GM18907 (cell line): ENCODE results near the gene ANKRD18B.
"Not testable (repeated sequence)": the region's sequence is repeated elsewhere in the genome, so short reads cannot be mapped to it uniquely, and the experiment has no call there.

Source experiments
- ATAC-seq: cut with Tn5 transposase; IDR thresholded peaks from one replicate; pipeline ENCODE4 v1.9.1; 2021; ENCODE audit warnings: mild to moderate bottlenecking, moderate library complexity; ENCODE audit not compliant: unreplicated experiment

ANKRD18B gene

DNA sequence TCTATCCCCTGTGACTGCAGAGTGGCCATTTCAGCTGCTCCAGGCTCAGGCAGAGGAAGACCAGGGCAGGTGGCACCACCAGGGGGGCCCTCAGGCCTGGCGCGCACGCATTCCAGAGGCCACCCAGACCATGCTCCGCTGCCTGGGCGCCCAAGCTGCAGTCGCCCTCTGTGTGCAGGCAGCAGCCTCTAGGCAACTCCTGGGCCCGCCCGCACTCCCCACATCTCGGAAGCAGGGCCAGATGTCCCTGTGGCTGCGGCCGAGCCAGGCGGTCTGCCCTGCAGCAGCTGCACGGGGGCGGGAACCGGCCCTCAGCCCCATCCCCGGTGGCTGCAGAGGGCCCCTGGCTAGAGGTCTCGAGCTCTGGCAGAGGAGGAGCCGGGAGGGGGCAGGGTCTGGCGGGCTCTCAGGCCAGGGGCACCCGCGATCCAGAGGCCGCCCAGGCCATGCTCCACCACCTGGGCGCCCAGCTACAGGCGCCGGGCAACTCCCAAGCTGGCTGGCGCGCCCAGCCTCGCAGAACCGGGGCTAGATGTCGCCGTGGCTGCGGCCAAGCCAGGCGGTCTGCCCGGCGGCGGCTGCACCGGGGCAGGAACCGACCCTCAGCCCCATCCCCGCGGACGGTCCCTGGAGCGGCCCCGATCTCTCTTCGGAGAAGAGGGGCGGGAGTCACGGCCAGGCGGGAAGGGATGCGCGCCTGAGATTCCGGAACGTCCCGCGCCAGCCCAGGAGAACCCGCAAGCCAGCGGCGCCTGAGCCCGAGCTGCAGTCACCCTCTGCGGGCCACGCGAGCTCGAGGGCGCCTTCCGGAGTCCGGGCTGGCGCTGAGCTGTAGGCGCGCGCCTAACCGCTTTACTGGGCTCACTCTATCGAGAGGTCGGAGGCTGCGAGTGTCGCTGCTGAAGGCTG is at the start of gene ANKRD18B:
Gene ANKRD18B (plus strand): TSS at position 855 of the 909 bp plus-strand sequence. CDS start 239 bp downstream, outside the sequence.
- ATAC-seq = not testable (repeated sequence)

DNA sequence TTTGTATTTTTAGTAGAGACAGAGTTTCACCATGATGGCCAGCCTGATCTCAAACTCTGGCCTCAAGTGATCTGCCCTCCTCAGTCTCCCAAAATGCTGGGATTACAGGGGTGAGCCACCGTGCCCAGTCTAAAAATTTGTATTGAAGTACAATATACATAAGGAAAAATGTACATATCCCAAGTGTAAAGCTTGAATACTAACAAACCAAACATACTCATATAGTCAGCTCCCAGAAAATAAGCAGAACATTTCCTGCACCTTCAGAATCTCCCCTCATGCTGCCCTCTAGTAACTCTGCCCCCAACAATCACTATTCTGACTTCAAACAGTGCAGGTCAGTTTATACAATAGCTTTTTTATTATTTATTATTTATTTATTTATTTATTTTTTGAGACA is 48.7 kb upstream of the ANKRD18B start:
- ATAC-seq = no peak

DNA sequence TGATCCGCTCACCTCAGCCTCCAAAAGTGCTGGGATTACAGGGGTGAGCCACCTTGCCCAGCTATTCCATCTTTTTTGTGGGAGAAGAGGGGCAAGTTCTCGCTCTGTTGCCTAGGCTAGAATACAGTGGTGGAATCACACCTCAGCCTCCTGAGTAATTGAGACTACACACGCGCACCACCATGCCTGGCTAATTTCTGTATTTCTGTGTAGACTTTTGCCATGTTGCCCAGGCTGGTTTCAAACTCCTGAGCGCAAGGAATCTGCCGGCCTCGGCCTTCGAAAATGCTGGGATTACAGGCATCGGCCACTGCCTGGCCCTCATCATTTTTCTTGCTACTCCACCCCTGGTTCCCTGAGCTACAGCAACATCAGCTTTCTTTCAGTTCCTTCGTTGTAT is 47.5 kb upstream of the ANKRD18B start:
- ATAC-seq = no peak

GRCh38 chr9:33480106-33480505 is 43.9 kb upstream of the ANKRD18B start:
- ATAC-seq = no peak

DNA sequence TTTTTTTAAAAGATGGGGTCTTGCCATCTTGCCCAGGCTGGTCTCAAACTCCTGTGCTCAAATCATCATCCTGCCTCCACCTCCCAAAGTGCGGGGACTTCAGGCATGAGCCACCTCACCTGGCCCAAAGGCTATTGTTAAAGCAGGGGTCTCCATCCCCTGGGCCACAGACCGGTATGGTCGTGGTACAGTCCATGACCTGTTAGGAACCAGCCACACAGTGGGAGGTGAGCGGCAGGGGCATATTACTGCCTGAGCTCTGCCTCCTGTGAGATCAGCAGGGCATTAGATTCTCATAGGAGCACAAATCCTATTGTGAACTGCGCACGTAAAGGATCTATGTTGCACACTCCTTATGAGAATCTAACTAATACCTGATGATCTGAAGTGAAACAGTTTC is 43.1 kb upstream of the ANKRD18B start:
- ATAC-seq = no peak

- ATAC-seq = not testable (repeated sequence)
These were observed 38.7 kb upstream of the ANKRD18B start for GRCh38 chr9:33485312-33485711.

GRCh38 chr9:33489066-33489465 is 35.0 kb upstream of the ANKRD18B start:
- ATAC-seq = no peak

DNA sequence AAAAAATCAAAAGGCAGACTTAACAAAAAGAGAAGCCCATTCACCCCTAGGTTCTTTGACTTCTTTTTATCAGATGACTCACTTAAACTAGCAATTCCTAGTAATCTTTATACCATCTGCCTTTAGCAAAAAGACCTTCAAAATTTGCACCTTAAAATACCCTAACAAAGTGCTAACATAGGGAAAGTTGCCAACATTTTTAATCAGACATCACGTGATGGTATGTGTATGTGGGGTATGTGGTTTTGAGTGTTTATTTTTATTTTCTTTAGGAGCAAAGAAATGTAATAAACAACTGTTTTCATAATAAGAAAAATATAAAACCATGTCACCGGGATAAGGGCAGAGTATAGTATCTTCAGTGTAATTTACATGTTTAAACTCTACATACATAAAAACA is 30.2 kb upstream of the ANKRD18B start:
- not testable (repeated sequence) for ATAC-seq

DNA sequence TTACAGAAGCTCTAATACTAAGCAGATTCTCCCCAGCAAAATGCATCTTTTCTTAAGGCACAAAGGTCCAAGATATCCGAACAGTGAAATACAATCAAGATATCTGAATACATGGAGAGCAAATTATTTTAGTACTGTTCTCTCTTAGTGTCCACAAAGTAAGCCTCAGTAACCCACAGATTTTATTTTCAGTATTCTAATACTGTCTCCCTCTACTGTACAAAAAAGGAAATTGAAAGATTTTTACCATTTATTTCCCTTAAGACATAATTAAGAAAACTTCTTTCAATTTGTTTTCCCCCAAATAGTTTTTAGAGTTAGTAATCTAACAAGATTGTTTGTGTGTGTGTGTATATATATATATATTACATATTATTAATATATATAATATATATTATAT is 25.7 kb upstream of the ANKRD18B start:
- ATAC-seq = no peak

DNA sequence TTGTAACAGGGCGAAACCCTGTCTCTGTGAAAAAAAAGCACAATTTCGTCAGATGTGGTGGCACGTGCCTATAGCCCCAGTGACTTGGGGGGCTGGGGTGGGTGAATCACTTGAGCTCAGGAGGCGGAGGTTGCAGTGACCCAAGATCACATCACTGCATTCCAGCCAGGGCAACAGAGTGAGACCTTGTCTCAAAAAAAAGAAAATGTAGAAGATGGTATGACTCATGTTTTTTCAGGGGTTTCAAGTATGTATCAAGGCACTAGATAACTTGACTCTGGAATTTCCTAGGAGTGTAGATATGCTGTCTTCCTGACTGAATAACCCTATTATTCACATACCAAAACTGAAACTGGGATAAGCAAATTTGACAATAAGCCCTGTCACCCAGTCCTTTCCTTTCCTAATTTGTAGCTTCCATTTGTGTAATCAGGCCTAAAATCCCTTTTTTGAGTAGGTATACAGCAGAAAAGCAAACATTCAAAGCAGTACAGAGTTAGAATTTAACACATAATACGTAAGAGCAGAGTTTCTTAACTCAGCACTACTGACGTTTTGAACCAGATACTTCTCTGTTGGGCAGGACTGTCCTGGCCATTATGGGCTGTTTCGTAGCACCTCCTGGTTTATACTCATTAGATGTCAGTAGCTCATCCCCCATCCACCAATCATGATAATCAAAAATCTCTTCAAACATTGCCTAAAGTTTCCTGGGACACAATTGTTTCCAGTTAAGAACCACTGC is 17.3 kb upstream of the ANKRD18B start:
- ATAC-seq = no peak

DNA sequence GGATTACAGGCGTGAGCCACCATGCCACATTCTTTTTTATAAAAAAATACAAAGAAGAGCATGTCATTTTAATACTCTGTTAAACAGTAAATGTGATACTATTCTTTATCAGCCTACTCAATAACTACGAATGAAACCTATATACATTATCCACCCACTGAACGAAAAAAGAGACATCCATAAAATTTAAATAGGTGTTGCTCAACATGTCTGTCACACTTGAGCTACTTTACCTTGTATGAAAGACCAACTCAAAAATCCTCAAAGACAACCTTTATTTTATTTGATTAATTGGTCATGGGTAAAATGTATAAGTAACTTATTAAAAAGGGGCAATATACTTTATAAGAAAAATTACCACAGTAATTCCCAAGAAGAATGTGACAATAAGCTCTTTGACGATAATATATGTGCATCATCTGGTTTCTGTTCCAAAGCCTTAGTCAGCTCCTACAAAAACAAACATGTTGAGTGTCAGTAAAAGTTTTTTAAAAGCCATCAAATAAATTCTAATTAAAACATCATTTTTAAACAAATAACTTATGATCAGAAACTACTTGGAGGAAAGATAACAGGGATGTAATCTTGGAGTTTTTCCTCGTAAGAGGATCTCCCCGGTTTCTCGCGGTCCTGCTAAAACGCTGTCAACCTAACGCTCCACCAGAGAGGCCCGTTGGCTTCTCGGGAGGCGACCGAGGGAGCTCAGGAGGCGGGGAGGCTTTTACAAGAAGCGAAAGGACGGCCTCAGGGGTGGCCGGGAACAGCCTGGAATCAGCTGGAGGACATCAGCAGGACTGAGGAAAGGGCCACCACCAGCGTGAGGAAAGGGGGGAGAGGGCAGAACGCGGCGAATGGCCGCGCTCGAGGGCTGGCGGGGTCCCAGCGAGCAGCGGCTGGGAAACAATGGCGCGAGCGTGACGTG is 13.5 kb upstream of the ANKRD18B start:
- no peak for ATAC-seq

DNA sequence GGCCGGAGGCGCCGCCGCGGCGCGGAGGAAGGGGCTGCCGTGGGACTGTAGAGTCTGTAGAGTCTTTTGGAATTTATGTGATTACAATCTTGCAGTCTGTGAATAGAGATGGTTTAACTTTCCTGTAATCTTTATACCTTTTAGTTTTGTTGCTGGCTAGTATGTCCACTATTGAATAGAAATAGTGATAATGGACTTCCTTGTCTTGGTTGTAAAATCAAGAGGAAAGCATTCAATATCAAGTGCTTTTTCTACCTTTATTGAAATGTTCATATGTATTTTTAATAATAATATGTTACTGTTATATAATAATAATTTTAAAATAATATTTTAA is 12.9 kb upstream of the ANKRD18B start:
- not testable (repeated sequence) for ATAC-seq

DNA sequence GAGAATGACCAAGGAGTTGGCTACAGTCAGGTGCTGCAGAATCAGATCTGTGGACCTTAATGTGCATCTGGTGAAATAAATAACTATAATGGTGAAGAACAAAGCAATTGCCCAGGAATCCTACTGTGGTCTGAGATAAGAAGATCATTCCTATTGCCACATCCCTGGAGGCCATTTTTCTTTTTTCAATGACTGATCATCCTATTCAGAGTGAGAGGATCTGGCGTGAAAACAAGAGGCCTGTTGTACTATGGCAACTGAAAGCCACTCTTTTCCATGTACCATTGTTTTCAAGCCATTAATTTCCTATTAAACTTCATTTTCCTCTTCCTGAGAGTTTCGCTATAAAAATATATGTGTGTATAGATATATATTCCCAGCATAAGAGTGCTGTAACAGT is 11.5 kb upstream of the ANKRD18B start:
- not testable (repeated sequence) for ATAC-seq

DNA sequence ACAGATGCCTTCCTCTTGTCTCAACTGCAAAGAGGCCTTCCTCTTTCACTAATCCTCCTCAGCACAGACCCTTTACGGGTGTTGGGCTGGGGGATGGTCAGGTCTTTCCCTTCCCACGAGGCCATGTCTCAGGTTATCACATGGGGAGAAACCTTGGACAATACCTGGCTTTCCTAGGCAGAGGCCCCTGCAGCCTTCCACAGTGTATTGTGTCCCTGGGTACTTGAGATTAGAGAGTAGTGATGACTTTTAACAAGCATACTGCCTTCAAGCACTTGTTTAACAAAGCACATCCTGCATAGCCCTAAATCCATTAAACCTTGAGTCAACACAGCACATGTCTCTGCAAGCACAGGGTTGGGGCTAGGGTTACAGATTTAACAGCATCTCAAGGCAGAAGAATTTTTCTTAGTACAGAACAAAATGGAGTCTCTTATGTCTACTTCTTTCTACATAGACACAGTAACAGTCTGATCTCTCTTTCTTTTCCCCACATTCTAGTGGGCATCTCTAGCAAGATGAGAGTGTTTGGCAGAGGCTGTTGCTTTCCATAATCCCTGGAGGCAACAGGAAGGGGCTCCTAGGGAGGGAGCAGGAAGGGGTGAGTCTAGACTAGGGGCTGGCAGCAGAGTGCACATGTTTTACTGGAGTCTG is 8.6 kb upstream of the ANKRD18B start:
- ATAC-seq = not testable (repeated sequence)

DNA sequence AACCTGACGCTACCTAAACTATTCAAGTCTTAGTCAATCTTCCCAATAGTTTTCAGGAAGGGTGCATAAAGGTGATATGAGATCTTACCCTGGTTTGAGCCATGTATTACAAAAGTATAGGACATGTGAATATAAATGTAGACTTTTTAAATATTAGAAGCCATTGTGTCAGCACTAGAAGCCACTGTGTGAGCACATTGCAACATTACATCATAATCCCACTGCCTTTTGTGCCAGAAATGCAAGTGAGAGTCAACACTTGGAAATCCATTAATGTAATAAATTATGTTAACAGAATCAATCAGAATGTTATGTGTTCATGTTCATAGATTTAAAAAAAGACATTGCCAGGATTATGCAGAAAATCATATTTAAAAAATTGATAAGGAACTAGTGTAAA is 7.7 kb upstream of the ANKRD18B start:
- not testable (repeated sequence) for ATAC-seq

DNA sequence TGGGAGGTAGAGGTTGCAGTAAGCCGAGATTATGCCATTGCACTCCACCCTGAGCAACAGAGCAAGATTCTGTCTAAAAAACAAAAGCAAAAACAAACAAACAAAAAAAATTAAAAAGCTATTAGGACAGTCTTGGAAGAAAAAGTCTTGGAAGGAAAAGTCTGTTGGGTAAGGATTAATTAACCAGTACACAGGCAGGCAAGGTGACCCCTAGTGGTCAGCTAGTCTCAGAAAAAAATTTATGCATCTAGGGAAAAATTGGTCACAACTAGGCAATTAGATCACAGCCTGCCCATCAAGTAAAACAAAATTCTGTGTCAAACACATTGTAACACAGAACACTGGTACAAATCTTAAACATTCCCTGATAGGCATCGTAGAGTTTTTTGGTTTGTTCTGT is 6.7 kb upstream of the ANKRD18B start:
- ATAC-seq = no peak

DNA sequence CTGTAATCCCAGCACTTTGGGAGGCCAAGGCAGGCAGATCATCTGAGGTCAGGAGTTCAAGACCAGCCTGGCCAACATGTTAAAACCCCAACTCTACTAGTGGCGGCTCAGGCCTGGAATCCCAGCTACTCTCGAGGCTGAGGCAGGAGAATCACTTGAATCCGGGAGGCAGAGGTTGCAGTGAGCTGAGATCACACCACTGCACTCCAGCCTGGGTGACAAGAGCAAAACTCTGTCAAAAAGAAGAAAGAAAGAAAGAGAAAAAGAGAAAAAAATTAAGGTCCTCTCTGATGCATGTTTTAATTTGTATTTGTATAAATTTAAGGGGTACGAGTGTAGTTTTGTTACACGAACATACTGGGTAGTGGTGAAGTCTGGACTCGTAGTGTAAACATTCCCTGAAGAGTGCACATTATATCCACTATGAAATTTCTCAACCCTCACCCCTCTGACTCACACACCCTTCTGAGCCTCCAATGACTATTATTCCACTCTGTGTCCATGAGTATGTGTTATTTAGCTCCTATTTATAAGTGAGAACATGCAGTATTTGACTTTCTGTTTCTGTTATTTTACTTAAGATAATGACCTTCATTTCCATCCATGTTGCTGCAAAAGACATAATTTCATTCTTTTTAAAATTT is 6.0 kb upstream of the ANKRD18B start:
- not testable (repeated sequence) for ATAC-seq

- not testable (repeated sequence) for ATAC-seq
These were observed 2.2 kb upstream of the ANKRD18B start for GRCh38 chr9:33521861-33522260.

- ATAC-seq = no peak
These were observed 376 bp downstream of the ANKRD18B start for GRCh38 chr9:33524306-33524947.
